Vagina (tissue), 2 donors: ENCODE measurements around the gene PFKFB4.

Experiments
- POLR2A ChIP-seq, 2 donors: fragments of 450-650 bp; IDR thresholded peaks; one replicate each; pipeline ENCODE4 v1.6.1; 2017; ENCODE audit warnings: antibody characterized with exemption in 2 of 2, mild to moderate bottlenecking in 2 of 2, moderate library complexity in 2 of 2
- POLR2AphosphoS5 ChIP-seq, 2 donors: sonication (generic); formaldehyde crosslinking; IDR thresholded peaks; one replicate each; pipeline ENCODE4 v1.9.0; 2017; ENCODE audit warnings: antibody characterized with exemption in 2 of 2, mild to moderate bottlenecking in 2 of 2, low read depth in 1 of 2; ENCODE audit not compliant: insufficient read depth in 1 of 2
- TF ChIP-seq, protein P1 (sequence below), 3 experiments: fragments of 450-650 bp in 2 of 3; fragments of 200-600 bp in 1 of 3; sonication (generic) in 1 of 3; IDR thresholded peaks; one replicate each; pipeline ENCODE4 v1.5.1; 2017 to 2019; ENCODE audit warnings: antibody characterized with exemption in 3 of 3, mild to moderate bottlenecking in 2 of 3, moderate library complexity in 2 of 3

DNA sequence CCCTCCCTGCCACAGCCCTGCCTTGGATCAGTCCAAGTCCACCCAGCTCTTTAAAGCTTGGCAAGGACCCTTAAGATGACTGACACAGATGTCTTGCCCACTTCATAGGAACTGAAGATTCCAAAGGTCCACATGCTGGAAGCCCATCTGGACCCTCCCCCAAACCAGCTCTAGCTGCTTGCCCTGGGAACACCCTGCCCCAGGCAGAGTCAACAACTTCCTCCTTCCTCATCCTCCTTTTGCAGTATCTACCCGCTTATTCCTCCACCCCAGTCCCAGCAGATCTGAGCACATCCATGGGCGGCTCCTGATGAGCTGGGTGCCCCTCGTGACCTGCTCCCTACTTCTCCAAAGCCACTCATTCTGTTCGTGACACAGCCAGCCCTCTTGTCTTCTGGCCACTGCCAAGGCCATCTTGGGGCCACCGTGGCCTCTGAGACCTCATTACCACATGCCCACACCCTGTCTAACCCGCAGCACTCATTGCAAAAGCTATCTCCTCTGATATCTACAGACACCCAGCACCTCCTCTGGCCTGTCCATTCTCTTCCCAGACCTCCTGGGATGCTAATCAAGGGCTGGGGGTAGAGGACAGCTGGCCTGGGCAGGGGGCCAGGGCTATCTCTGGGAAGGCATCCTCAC lies 2.0 kb upstream of the PFKFB4 start:
- TF ChIP-seq, protein P1, sequence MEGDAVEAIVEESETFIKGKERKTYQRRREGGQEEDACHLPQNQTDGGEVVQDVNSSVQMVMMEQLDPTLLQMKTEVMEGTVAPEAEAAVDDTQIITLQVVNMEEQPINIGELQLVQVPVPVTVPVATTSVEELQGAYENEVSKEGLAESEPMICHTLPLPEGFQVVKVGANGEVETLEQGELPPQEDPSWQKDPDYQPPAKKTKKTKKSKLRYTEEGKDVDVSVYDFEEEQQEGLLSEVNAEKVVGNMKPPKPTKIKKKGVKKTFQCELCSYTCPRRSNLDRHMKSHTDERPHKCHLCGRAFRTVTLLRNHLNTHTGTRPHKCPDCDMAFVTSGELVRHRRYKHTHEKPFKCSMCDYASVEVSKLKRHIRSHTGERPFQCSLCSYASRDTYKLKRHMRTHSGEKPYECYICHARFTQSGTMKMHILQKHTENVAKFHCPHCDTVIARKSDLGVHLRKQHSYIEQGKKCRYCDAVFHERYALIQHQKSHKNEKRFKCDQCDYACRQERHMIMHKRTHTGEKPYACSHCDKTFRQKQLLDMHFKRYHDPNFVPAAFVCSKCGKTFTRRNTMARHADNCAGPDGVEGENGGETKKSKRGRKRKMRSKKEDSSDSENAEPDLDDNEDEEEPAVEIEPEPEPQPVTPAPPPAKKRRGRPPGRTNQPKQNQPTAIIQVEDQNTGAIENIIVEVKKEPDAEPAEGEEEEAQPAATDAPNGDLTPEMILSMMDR (IDR thresholded peaks at IDR 0.05): no peak
- TF ChIP-seq POLR2A (IDR thresholded peaks at IDR 0.05): no peak
- no peak for TF ChIP-seq POLR2AphosphoS5 (IDR thresholded peaks at IDR 0.05; ENCODE audit: insufficient read depth in 1 of 2, low read depth in 1 of 2)
